ENCODE measurements around the gene COLQ. TPM values are rescaled to one million over a fixed set of nuclear protein-coding genes. Genes with fewer than 3 reads are reported as not detected.
A peak's percentile ranks its signal among the peaks of the same experiment; 100 is the strongest.

COLQ gene
- polyA plus RNA-seq, 2 of the 4 experiments (the other 2 are of a cell fraction), result 0.71 to 1.1 TPM

GRCh38 chr3:15438983-15439382, 82.5 kb downstream of the COLQ start:
- POLR2A ChIA-PET, result interaction anchor here (0.5 kb wide), 1 partner anchor 169 kb away, joined by 4 read pairs; no protein-coding TSS in a partner anchor
- CTCF ChIA-PET, result interaction anchor here (1.2 to 1.3 kb wide), 2 partner anchors 34 to 172 kb away, joined by 3 read pairs; no protein-coding TSS in a partner anchor
- no peaks in the 10 kb centered on the region for H3K9me3 ChIP-seq
- WGBS (ENCODE audit: missing lambda C conversion rate), result 90% methylated on average over 4 of the region's 4 CpGs
- no peaks in the 10 kb centered on the region for H3K4me1 ChIP-seq
- no peak overlapping the region for H3K27ac ChIP-seq
- no peak for TF ChIP-seq HOXB5 (CRISPR knock-in tag; IDR thresholded peaks at IDR 0.05)
- FAIRE-seq (no peak), ATAC-seq (no peak), DNase-seq (ENCODE audit: low read depth in 1 of 2, low spot score in 1 of 2) (no peak)
- no peak overlapping the region for H3K4me2 ChIP-seq
- no peak overlapping the region for H3K4me3 ChIP-seq

- FAIRE-seq (no peak), ATAC-seq (no peak), DNase-seq (ENCODE audit: low read depth in 1 of 2, low spot score in 1 of 2) (no peak)
- Histone ChIP-seq H3K4me2 (no peak overlapping the region), H3K9me3 (no peaks in the 10 kb centered on the region), H3K27ac (no peak overlapping the region), H3K4me1 (no peaks in the 10 kb centered on the region), H3K4me3 (no peak overlapping the region)
- WGBS (ENCODE audit: missing lambda C conversion rate), result 94% methylated on average over 5 of the region's 6 CpGs
- TF ChIP-seq ZSCAN20 (CRISPR knock-in tag; IDR thresholded peaks at IDR 0.05) (no peak), POLR2A (IDR thresholded peaks at IDR 0.05; ENCODE audit: low read length) (no peak), NR3C1 (IDR thresholded peaks at IDR 0.05) (no peak), CEBPB (IDR thresholded peaks at IDR 0.05) (no peak), HOXA7 (CRISPR knock-in tag; IDR thresholded peaks at IDR 0.05) (no peak), FOXS1 (CRISPR knock-in tag; IDR thresholded peaks at IDR 0.05) (no peak), HDAC2 (IDR thresholded peaks at IDR 0.05) (no peak), ZNF302 (CRISPR knock-in tag; IDR thresholded peaks at IDR 0.05) (no peak), RAD21 (conservative IDR thresholded peaks at IDR 0.05 in 1 of 2, IDR thresholded peaks at IDR 0.05 in 1 of 2) (no peak), KDM1A (IDR thresholded peaks at IDR 0.05; ENCODE audit: low read depth) (no peak), FOSB (CRISPR knock-in tag; IDR thresholded peaks at IDR 0.05) (no peak), MYC (IDR thresholded peaks at IDR 0.05; ENCODE audit: borderline replicate concordance, low read length) (no peak), ELK1 (IDR thresholded peaks at IDR 0.05; ENCODE audit: low read depth, low read length) (no peak), KDM5A (IDR thresholded peaks at IDR 0.05) (no peak), ZC3H11A (IDR thresholded peaks at IDR 0.05) (no peak), TFCP2L1 (CRISPR knock-in tag; IDR thresholded peaks at IDR 0.05) (no peak)
- ChIA-PET CTCF (no interaction called here), POLR2A (no interaction called here)
Observed at GRCh38 chr3:15436246-15436645, 85.3 kb downstream of the COLQ start.

- ChIA-PET POLR2A (no interaction called here), CTCF (interaction anchor here (0.5 to 1.6 kb wide), 4 partner anchors 29 to 327 kb away, joined by 3 to 5 read pairs (median 4); no protein-coding TSS in a partner anchor)
- Histone ChIP-seq H3K4me3 (no peak overlapping the region), H3K9me3 (no peaks in the 10 kb centered on the region), H3K4me1 (0 out of 3 replicates have a peak, but pooled peaks cover 1% of the 10 kb centered on the region), H3K27ac (no peak overlapping the region), H3K4me2 (no peak overlapping the region)
- no peak for FAIRE-seq
- ATAC-seq, result no peak
- DNase-seq (ENCODE audit: low read depth in 1 of 2, low spot score in 1 of 2), result no peak
- TF ChIP-seq REST (IDR thresholded peaks at IDR 0.05), result peak; percentile 72
- TF ChIP-seq EHMT2 (IDR thresholded peaks at IDR 0.05; ENCODE audit: low read depth), result no peak
- 94% methylated on average over 4 of the region's 4 CpGs for WGBS (ENCODE audit: missing lambda C conversion rate)
Observed at GRCh38 chr3:15434756-15435155, 86.8 kb downstream of the COLQ start.
